ENCODE data around the gene IFITM5. TPM values are rescaled to one million over a fixed set of nuclear protein-coding genes. Genes with fewer than 3 reads are reported as not detected.

IFITM5 gene
- total and polyA plus RNA-seq, 9 of the 15 experiments (the other 6 are each of a cell fraction or from before 2014, with no cell fraction given): 0.19 TPM; not detected in 8

DNA sequence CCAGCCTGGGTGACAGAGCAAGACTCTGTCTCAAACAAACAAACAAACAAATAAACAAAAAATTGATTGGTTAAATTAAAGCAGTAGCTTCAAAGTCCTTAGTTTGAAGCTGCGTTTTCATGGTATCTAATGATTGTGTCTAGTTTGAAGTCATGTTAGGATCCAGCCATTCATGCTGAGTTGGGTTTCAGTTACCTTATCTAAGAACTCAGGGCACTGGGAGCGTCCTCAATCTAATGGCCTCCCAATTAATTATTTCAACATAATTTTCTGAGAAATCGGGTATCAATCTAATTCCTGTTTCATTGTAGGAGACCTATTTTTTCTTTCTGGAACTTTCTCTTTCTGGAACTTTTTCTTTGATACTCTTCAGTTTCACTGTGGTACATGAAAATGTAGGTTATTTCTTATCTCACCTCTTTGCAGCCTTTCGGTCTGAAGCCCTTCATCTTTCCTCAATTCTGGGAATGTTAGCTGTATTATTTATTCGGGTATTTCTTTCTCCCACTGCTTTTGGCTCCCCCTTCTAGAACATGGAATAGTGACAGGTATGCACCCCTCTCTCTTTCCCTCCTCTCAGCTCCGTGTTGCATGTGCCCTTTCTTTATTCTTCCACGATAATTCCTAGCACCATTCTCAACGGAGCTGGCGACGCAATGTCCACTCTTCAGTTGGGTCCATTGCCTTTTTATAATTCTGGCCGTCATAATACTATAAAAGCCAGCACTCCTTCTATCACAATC lies 45.7 kb upstream of the IFITM5 start (continued):
- TF ChIP-seq, protein P1, sequence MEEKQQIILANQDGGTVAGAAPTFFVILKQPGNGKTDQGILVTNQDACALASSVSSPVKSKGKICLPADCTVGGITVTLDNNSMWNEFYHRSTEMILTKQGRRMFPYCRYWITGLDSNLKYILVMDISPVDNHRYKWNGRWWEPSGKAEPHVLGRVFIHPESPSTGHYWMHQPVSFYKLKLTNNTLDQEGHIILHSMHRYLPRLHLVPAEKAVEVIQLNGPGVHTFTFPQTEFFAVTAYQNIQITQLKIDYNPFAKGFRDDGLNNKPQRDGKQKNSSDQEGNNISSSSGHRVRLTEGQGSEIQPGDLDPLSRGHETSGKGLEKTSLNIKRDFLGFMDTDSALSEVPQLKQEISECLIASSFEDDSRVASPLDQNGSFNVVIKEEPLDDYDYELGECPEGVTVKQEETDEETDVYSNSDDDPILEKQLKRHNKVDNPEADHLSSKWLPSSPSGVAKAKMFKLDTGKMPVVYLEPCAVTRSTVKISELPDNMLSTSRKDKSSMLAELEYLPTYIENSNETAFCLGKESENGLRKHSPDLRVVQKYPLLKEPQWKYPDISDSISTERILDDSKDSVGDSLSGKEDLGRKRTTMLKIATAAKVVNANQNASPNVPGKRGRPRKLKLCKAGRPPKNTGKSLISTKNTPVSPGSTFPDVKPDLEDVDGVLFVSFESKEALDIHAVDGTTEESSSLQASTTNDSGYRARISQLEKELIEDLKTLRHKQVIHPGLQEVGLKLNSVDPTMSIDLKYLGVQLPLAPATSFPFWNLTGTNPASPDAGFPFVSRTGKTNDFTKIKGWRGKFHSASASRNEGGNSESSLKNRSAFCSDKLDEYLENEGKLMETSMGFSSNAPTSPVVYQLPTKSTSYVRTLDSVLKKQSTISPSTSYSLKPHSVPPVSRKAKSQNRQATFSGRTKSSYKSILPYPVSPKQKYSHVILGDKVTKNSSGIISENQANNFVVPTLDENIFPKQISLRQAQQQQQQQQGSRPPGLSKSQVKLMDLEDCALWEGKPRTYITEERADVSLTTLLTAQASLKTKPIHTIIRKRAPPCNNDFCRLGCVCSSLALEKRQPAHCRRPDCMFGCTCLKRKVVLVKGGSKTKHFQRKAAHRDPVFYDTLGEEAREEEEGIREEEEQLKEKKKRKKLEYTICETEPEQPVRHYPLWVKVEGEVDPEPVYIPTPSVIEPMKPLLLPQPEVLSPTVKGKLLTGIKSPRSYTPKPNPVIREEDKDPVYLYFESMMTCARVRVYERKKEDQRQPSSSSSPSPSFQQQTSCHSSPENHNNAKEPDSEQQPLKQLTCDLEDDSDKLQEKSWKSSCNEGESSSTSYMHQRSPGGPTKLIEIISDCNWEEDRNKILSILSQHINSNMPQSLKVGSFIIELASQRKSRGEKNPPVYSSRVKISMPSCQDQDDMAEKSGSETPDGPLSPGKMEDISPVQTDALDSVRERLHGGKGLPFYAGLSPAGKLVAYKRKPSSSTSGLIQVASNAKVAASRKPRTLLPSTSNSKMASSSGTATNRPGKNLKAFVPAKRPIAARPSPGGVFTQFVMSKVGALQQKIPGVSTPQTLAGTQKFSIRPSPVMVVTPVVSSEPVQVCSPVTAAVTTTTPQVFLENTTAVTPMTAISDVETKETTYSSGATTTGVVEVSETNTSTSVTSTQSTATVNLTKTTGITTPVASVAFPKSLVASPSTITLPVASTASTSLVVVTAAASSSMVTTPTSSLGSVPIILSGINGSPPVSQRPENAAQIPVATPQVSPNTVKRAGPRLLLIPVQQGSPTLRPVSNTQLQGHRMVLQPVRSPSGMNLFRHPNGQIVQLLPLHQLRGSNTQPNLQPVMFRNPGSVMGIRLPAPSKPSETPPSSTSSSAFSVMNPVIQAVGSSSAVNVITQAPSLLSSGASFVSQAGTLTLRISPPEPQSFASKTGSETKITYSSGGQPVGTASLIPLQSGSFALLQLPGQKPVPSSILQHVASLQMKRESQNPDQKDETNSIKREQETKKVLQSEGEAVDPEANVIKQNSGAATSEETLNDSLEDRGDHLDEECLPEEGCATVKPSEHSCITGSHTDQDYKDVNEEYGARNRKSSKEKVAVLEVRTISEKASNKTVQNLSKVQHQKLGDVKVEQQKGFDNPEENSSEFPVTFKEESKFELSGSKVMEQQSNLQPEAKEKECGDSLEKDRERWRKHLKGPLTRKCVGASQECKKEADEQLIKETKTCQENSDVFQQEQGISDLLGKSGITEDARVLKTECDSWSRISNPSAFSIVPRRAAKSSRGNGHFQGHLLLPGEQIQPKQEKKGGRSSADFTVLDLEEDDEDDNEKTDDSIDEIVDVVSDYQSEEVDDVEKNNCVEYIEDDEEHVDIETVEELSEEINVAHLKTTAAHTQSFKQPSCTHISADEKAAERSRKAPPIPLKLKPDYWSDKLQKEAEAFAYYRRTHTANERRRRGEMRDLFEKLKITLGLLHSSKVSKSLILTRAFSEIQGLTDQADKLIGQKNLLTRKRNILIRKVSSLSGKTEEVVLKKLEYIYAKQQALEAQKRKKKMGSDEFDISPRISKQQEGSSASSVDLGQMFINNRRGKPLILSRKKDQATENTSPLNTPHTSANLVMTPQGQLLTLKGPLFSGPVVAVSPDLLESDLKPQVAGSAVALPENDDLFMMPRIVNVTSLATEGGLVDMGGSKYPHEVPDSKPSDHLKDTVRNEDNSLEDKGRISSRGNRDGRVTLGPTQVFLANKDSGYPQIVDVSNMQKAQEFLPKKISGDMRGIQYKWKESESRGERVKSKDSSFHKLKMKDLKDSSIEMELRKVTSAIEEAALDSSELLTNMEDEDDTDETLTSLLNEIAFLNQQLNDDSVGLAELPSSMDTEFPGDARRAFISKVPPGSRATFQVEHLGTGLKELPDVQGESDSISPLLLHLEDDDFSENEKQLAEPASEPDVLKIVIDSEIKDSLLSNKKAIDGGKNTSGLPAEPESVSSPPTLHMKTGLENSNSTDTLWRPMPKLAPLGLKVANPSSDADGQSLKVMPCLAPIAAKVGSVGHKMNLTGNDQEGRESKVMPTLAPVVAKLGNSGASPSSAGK (IDR thresholded peaks at IDR 0.05): peak; percentile 54
- TF ChIP-seq NFRKB (IDR thresholded peaks at IDR 0.05; ENCODE audit: low read depth): peak; percentile 45; the same call in 1 of the 2 replicates
- TF ChIP-seq, protein P2, sequence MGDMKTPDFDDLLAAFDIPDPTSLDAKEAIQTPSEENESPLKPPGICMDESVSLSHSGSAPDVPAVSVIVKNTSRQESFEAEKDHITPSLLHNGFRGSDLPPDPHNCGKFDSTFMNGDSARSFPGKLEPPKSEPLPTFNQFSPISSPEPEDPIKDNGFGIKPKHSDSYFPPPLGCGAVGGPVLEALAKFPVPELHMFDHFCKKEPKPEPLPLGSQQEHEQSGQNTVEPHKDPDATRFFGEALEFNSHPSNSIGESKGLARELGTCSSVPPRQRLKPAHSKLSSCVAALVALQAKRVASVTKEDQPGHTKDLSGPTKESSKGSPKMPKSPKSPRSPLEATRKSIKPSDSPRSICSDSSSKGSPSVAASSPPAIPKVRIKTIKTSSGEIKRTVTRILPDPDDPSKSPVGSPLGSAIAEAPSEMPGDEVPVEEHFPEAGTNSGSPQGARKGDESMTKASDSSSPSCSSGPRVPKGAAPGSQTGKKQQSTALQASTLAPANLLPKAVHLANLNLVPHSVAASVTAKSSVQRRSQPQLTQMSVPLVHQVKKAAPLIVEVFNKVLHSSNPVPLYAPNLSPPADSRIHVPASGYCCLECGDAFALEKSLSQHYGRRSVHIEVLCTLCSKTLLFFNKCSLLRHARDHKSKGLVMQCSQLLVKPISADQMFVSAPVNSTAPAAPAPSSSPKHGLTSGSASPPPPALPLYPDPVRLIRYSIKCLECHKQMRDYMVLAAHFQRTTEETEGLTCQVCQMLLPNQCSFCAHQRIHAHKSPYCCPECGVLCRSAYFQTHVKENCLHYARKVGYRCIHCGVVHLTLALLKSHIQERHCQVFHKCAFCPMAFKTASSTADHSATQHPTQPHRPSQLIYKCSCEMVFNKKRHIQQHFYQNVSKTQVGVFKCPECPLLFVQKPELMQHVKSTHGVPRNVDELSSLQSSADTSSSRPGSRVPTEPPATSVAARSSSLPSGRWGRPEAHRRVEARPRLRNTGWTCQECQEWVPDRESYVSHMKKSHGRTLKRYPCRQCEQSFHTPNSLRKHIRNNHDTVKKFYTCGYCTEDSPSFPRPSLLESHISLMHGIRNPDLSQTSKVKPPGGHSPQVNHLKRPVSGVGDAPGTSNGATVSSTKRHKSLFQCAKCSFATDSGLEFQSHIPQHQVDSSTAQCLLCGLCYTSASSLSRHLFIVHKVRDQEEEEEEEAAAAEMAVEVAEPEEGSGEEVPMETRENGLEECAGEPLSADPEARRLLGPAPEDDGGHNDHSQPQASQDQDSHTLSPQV (IDR thresholded peaks at IDR 0.05): peak; percentile 62; the same call in 1 of the 2 replicates

All from K562 (cell line).